H1 (cell line): ENCODE data around the gene RPGRIP1.

ENCODE experiments used
- ASH2L ChIP-seq: fragments of 200-600, 300-600 bp; sonication (generic); IDR thresholded peaks from one replicate; pipeline ENCODE4 v1.7.1; 2017; ENCODE audit warnings: low read length
- CBX5 ChIP-seq: fragments of 300-800, 300-1000 bp; sonication (generic); IDR thresholded peaks from 2 replicates; pipeline ENCODE4 v1.7.1; 2016; ENCODE audit warnings: antibody characterized with exemption, low read length, low read depth
- CHD2 ChIP-seq: IDR thresholded peaks from 2 replicates; pipeline ENCODE4 v1.6.1; 2012; ENCODE audit warnings: low read length, improper control_type of control experiment
- CREB1 ChIP-seq: IDR thresholded peaks from 2 replicates; pipeline ENCODE4 v1.6.1; 2012; ENCODE audit warnings: inconsistent platforms
- CTCF ChIP-seq, 3 experiments: IDR thresholded peaks; 1 replicate in 2 of 3; 2 replicates in 1 of 3; pipeline versions ENCODE4 v1.5.1 to v1.6.1; 2011; ENCODE audit warnings: low read length in 3 of 3, mild to moderate bottlenecking in 3 of 3, inconsistent platforms in 2 of 3, low read depth in 1 of 3, moderate library complexity in 1 of 3; ENCODE audit not compliant: insufficient read depth in 1 of 3; ENCODE audit errors: control extremely low read depth in 1 of 3
- EGR1 ChIP-seq: IDR thresholded peaks from 2 replicates; pipeline ENCODE4 v1.6.1; 2011; ENCODE audit warnings: low read depth, low read length, borderline replicate concordance
- EZH2 ChIP-seq: fragments of 200-600 bp; sonication (generic); IDR thresholded peaks from 2 replicates; pipeline ENCODE4 v1.7.1; 2012; ENCODE audit warnings: low read depth, mild to moderate bottlenecking, moderate library complexity, low read length, inconsistent platforms; ENCODE audit not compliant: severe bottlenecking
- HDAC2 ChIP-seq, 2 experiments: fragments of 300-600 bp in 1 of 2; sonication (generic) in 1 of 2; IDR thresholded peaks; 2 replicates each; pipeline ENCODE4 v1.6.1; 2011 to 2012; ENCODE audit warnings: low read depth in 2 of 2, low read length in 2 of 2, mild to moderate bottlenecking in 2 of 2, moderate library complexity in 2 of 2, borderline replicate concordance in 1 of 2, inconsistent platforms in 1 of 2
- HDAC6 ChIP-seq: IDR thresholded peaks from one replicate; pipeline ENCODE4 v1.7.1; 2012; ENCODE audit warnings: low read depth, mild to moderate bottlenecking, inconsistent platforms, low read length, moderate library complexity
- POU5F1 ChIP-seq: IDR thresholded peaks from 2 replicates; pipeline ENCODE4 v1.6.1; 2011; ENCODE audit warnings: low read depth, mild to moderate bottlenecking, low read length, moderate library complexity
- TF ChIP-seq, protein P1 (sequence below): IDR thresholded peaks from 2 replicates; pipeline ENCODE4 v1.6.1; 2012; ENCODE audit warnings: low read length, inconsistent platforms
- TF ChIP-seq, protein P2 (sequence below): IDR thresholded peaks from 2 replicates; pipeline ENCODE4 v1.6.1; 2012; ENCODE audit warnings: inconsistent platforms

DNA sequence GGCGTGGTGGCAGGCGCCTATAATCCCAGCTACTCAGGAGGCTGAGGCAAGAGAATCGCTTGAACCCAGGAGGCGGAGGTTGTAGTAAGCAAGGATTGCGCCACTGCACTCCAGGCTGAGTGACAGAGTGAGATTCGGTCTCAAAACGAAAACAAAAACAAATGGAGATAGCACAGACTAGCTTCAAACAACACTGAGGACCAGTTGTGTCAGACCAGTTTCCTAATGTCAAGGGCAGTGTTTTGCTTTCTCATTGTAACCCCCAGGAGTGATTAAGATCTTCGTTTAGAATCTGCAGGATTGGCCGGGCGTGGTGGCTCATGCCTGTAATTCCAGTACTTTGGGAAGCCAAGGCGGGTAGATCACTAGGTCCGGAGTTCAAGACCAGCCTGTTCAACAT is 18.5 kb downstream of the RPGRIP1 start:
- TF ChIP-seq POU5F1, result no peak
- no peak for TF ChIP-seq CTCF (IDR thresholded peaks at IDR 0.05; ENCODE audit: control extremely low read depth in 1 of 3, insufficient read depth in 1 of 3, low read depth in 1 of 3, low read length in 3 of 3)
- no peak for TF ChIP-seq CREB1
- no peak for TF ChIP-seq HDAC2 (IDR thresholded peaks at IDR 0.05; ENCODE audit: borderline replicate concordance in 1 of 2, low read depth in 2 of 2, low read length in 2 of 2)
- no peak for TF ChIP-seq EZH2
- no peak for TF ChIP-seq HDAC6
- TF ChIP-seq CHD2, result no peak
- no peak for TF ChIP-seq CBX5
- no peak for TF ChIP-seq ASH2L
- TF ChIP-seq, protein P1, sequence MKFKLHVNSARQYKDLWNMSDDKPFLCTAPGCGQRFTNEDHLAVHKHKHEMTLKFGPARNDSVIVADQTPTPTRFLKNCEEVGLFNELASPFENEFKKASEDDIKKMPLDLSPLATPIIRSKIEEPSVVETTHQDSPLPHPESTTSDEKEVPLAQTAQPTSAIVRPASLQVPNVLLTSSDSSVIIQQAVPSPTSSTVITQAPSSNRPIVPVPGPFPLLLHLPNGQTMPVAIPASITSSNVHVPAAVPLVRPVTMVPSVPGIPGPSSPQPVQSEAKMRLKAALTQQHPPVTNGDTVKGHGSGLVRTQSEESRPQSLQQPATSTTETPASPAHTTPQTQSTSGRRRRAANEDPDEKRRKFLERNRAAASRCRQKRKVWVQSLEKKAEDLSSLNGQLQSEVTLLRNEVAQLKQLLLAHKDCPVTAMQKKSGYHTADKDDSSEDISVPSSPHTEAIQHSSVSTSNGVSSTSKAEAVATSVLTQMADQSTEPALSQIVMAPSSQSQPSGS, result no peak
- TF ChIP-seq, protein P2, sequence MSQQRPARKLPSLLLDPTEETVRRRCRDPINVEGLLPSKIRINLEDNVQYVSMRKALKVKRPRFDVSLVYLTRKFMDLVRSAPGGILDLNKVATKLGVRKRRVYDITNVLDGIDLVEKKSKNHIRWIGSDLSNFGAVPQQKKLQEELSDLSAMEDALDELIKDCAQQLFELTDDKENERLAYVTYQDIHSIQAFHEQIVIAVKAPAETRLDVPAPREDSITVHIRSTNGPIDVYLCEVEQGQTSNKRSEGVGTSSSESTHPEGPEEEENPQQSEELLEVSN, result no peak
- TF ChIP-seq EGR1, result no peak
